ENCODE measurements around the gene BAHD1. TPM values are rescaled to one million over a fixed set of nuclear protein-coding genes. Genes with fewer than 3 reads are reported as not detected.

BAHD1 gene
- total RNA-seq, 1 experiment from 2014 or later = 49.1 TPM

- Mint-ChIP-seq H3K36me3 (0 out of 2 replicates have a peak, but pooled peaks cover 3% of the 10 kb centered on the region), H3K9me3 (no peaks in the 10 kb centered on the region), H3K27me3 (ENCODE audit: low read depth) (no peaks in the 10 kb centered on the region), H3K4me3 (peak overlapping the region; percentile 80), H3K4me1 (peaks cover 57% of the 10 kb centered on the region), H3K27ac (peak overlapping the region; percentile 47)
- ATAC-seq (no peak), DNase-seq (ENCODE audit: low spot score) (no peak)
- TF ChIP-seq CREM (CRISPR knock-in tag; IDR thresholded peaks at IDR 0.05) (no peak), SMAD3 (CRISPR knock-in tag; IDR thresholded peaks at IDR 0.05; ENCODE audit: borderline replicate concordance) (no peak), IRF1 (CRISPR knock-in tag; IDR thresholded peaks at IDR 0.05) (no peak), EMX1 (CRISPR knock-in tag; IDR thresholded peaks at IDR 0.05) (no peak), IRF2 (CRISPR knock-in tag; IDR thresholded peaks at IDR 0.05; ENCODE audit: borderline replicate concordance, low read depth) (no peak), ZNF121 (CRISPR knock-in tag; IDR thresholded peaks at IDR 0.05) (no peak), JAZF1 (CRISPR knock-in tag; IDR thresholded peaks at IDR 0.05) (no peak), CBFB (CRISPR knock-in tag; IDR thresholded peaks at IDR 0.05; ENCODE audit: low read depth) (no peak)
- ChIA-PET POLR2A (interaction anchor here (0.5 kb wide), 1 partner anchor 415 kb away, joined by 3 read pairs; no protein-coding TSS in a partner anchor), CTCF (interaction anchor here (1.1 to 1.8 kb wide), 5 partner anchors 64 to 451 kb away, joined by 3 to 5 read pairs (median 4); partner anchors contain the start of gene VPS18)
Observed at GRCh38 chr15:40443255-40443654, 2.5 kb downstream of the BAHD1 start.

- Mint-ChIP-seq H3K27ac (peak overlapping the region; percentile 39), H3K4me1 (peaks cover 53% of the 10 kb centered on the region), H3K27me3 (ENCODE audit: low read depth) (no peaks in the 10 kb centered on the region), H3K4me3 (peak overlapping the region; percentile 80), H3K36me3 (0 out of 2 replicates have a peak, but pooled peaks cover 3% of the 10 kb centered on the region), H3K9me3 (no peaks in the 10 kb centered on the region)
- CTCF ChIA-PET = interaction anchor here (1.7 to 2.6 kb wide), 3 partner anchors 63 to 121 kb away, joined by 4 to 12 read pairs (median 5); no protein-coding TSS in a partner anchor
- TF ChIP-seq TP53 (CRISPR knock-in tag; IDR thresholded peaks at IDR 0.05) (no peak), HMGXB4 (CRISPR knock-in tag; IDR thresholded peaks at IDR 0.05) (no peak), PREB (CRISPR knock-in tag; IDR thresholded peaks at IDR 0.05; ENCODE audit: borderline replicate concordance) (no peak), TEAD4 (CRISPR knock-in tag; IDR thresholded peaks at IDR 0.05) (no peak), USF1 (CRISPR knock-in tag; IDR thresholded peaks at IDR 0.05) (no peak), AFF4 (CRISPR knock-in tag; IDR thresholded peaks at IDR 0.05; ENCODE audit: borderline replicate concordance) (no peak), ZNF416 (CRISPR knock-in tag; IDR thresholded peaks at IDR 0.05) (no peak), ZNF219 (CRISPR knock-in tag; IDR thresholded peaks at IDR 0.05; ENCODE audit: borderline replicate concordance) (no peak), RELA (CRISPR knock-in tag; IDR thresholded peaks at IDR 0.05; ENCODE audit: borderline replicate concordance) (no peak), E2F5 (CRISPR knock-in tag; IDR thresholded peaks at IDR 0.05) (no peak), ZSCAN18 (CRISPR knock-in tag; IDR thresholded peaks at IDR 0.05) (no peak), ZNF263 (CRISPR knock-in tag; IDR thresholded peaks at IDR 0.05; ENCODE audit: low read depth) (no peak), EMX1 (CRISPR knock-in tag; IDR thresholded peaks at IDR 0.05) (no peak)
- DNase-seq (ENCODE audit: low spot score) (no peak), ATAC-seq (no peak)
- POLR2A ChIA-PET = no interaction called here
Observed at GRCh38 chr15:40443846-40444245, 3.1 kb downstream of the BAHD1 start.

Measured in WTC11 (cell line).